ENCODE results near the gene ANKAR.
"Not testable (repeated sequence)": the region's sequence is repeated elsewhere in the genome, so short reads cannot be mapped to it uniquely, and the experiment has no call there.

The ANKAR gene

GRCh38 chr2:189638301-189639006 is 36.0 kb upstream of the ANKAR start:
- Histone ChIP-seq H3K27ac (ENCODE audit: low read depth, low read length, severe bottlenecking) (no peak overlapping the region), H3K9me3 (ENCODE audit: control insufficient read depth, low read length) (no peaks in the 10 kb centered on the region), H3K4me3 (ENCODE audit: extremely low read depth, insufficient read depth, low read length, poor library complexity, severe bottlenecking) (no peak overlapping the region), H3K36me3 (ENCODE audit: control insufficient read depth, insufficient read depth, low read length) (no peaks in the 10 kb centered on the region), H3K4me1 (ENCODE audit: control insufficient read depth, insufficient read depth, low read length, poor library complexity, severe bottlenecking) (peaks cover 8% of the 10 kb centered on the region)
- WGBS, 2 experiments (ENCODE audit: insufficient coverage in 2 of 2): 76 to 96% methylated on average over 2 to 3 of the region's 4 CpGs

- Histone ChIP-seq H3K4me1 (ENCODE audit: control insufficient read depth, insufficient read depth, low read length, poor library complexity, severe bottlenecking) (peaks cover 8% of the 10 kb centered on the region), H3K4me3 (ENCODE audit: extremely low read depth, insufficient read depth, low read length, poor library complexity, severe bottlenecking) (no peak overlapping the region), H3K27ac (ENCODE audit: low read depth, low read length, severe bottlenecking) (no peak overlapping the region), H3K36me3 (ENCODE audit: control insufficient read depth, insufficient read depth, low read length) (no peaks in the 10 kb centered on the region), H3K9me3 (ENCODE audit: control insufficient read depth, low read length) (no peaks in the 10 kb centered on the region)
- WGBS, 2 experiments (ENCODE audit: insufficient coverage in 2 of 2): 40 to 50% methylated on average over 2 of the region's 3 CpGs
Measured at GRCh38 chr2:189639007-189639609, 35.4 kb upstream of the ANKAR start.

GRCh38 chr2:189641002-189641401 is 33.5 kb upstream of the ANKAR start:
- H3K9me3 ChIP-seq (ENCODE audit: control insufficient read depth, low read length): no peaks in the 10 kb centered on the region
- no peak overlapping the region for H3K4me3 ChIP-seq (ENCODE audit: extremely low read depth, insufficient read depth, low read length, poor library complexity, severe bottlenecking)
- no peaks in the 10 kb centered on the region for H3K36me3 ChIP-seq (ENCODE audit: control insufficient read depth, insufficient read depth, low read length)
- no peak overlapping the region for H3K27ac ChIP-seq (ENCODE audit: low read depth, low read length, severe bottlenecking)
- 29 to 38% methylated on average over 1 of the region's 1 CpG for WGBS, 2 experiments (ENCODE audit: insufficient coverage in 2 of 2)
- peaks cover 8% of the 10 kb centered on the region for H3K4me1 ChIP-seq (ENCODE audit: control insufficient read depth, insufficient read depth, low read length, poor library complexity, severe bottlenecking)

GRCh38 chr2:189641590-189641989 is 32.9 kb upstream of the ANKAR start:
- H3K4me1 ChIP-seq (ENCODE audit: control insufficient read depth, insufficient read depth, low read length, poor library complexity, severe bottlenecking): peaks cover 8% of the 10 kb centered on the region
- no peak overlapping the region for H3K27ac ChIP-seq (ENCODE audit: low read depth, low read length, severe bottlenecking)
- 80 to 92% methylated on average over 2 of the region's 2 CpGs for WGBS, 2 experiments (ENCODE audit: insufficient coverage in 2 of 2)
- no peaks in the 10 kb centered on the region for H3K36me3 ChIP-seq (ENCODE audit: control insufficient read depth, insufficient read depth, low read length)
- H3K4me3 ChIP-seq (ENCODE audit: extremely low read depth, insufficient read depth, low read length, poor library complexity, severe bottlenecking): no peak overlapping the region
- no peaks in the 10 kb centered on the region for H3K9me3 ChIP-seq (ENCODE audit: control insufficient read depth, low read length)

- no peaks in the 10 kb centered on the region for H3K36me3 ChIP-seq (ENCODE audit: control insufficient read depth, insufficient read depth, low read length)
- H3K27ac ChIP-seq (ENCODE audit: low read depth, low read length, severe bottlenecking): no peak overlapping the region
- peaks cover 1% of the 10 kb centered on the region for H3K4me1 ChIP-seq (ENCODE audit: control insufficient read depth, insufficient read depth, low read length, poor library complexity, severe bottlenecking)
- H3K9me3 ChIP-seq (ENCODE audit: control insufficient read depth, low read length): no peaks in the 10 kb centered on the region
- no peak overlapping the region for H3K4me3 ChIP-seq (ENCODE audit: extremely low read depth, insufficient read depth, low read length, poor library complexity, severe bottlenecking)
Measured at GRCh38 chr2:189646521-189646920, 27.9 kb upstream of the ANKAR start.

- no peak overlapping the region for H3K4me3 ChIP-seq (ENCODE audit: extremely low read depth, insufficient read depth, low read length, poor library complexity, severe bottlenecking)
- WGBS, 2 experiments (ENCODE audit: insufficient coverage in 2 of 2): 67 to 76% methylated on average over 1 of the region's 1 CpG
- peaks cover 7% of the 10 kb centered on the region for H3K9me3 ChIP-seq (ENCODE audit: control insufficient read depth, low read length)
- H3K27ac ChIP-seq (ENCODE audit: low read depth, low read length, severe bottlenecking): no peak overlapping the region
- no peaks in the 10 kb centered on the region for H3K4me1 ChIP-seq (ENCODE audit: control insufficient read depth, insufficient read depth, low read length, poor library complexity, severe bottlenecking)
- H3K36me3 ChIP-seq (ENCODE audit: control insufficient read depth, insufficient read depth, low read length): no peaks in the 10 kb centered on the region
Measured at GRCh38 chr2:189648846-189649509, 25.5 kb upstream of the ANKAR start.

GRCh38 chr2:189651284-189651683 is 23.2 kb upstream of the ANKAR start:
- Histone ChIP-seq H3K36me3 (ENCODE audit: control insufficient read depth, insufficient read depth, low read length) (no peaks in the 10 kb centered on the region), H3K9me3 (ENCODE audit: control insufficient read depth, low read length) (peaks cover 7% of the 10 kb centered on the region), H3K27ac (ENCODE audit: low read depth, low read length, severe bottlenecking) (no peak overlapping the region), H3K4me1 (ENCODE audit: control insufficient read depth, insufficient read depth, low read length, poor library complexity, severe bottlenecking) (no peaks in the 10 kb centered on the region), H3K4me3 (ENCODE audit: extremely low read depth, insufficient read depth, low read length, poor library complexity, severe bottlenecking) (no peak overlapping the region)

- H3K27ac ChIP-seq (ENCODE audit: low read depth, low read length, severe bottlenecking); H3K9me3 ChIP-seq (ENCODE audit: control insufficient read depth, low read length); H3K4me1 ChIP-seq (ENCODE audit: control insufficient read depth, insufficient read depth, low read length, poor library complexity, severe bottlenecking); H3K4me3 ChIP-seq (ENCODE audit: extremely low read depth, insufficient read depth, low read length, poor library complexity, severe bottlenecking); H3K36me3 ChIP-seq (ENCODE audit: control insufficient read depth, insufficient read depth, low read length): not testable (repeated sequence)
- WGBS, 2 experiments (ENCODE audit: insufficient coverage in 2 of 2): 97 to 98% methylated on average over 10 to 11 of the region's 29 CpGs
Measured at GRCh38 chr2:189653464-189653863, 21.0 kb upstream of the ANKAR start.

GRCh38 chr2:189654641-189655040 is 19.8 kb upstream of the ANKAR start:
- Histone ChIP-seq H3K9me3 (ENCODE audit: control insufficient read depth, low read length) (peaks cover 7% of the 10 kb centered on the region), H3K27ac (ENCODE audit: low read depth, low read length, severe bottlenecking) (no peak overlapping the region), H3K4me1 (ENCODE audit: control insufficient read depth, insufficient read depth, low read length, poor library complexity, severe bottlenecking) (peaks cover 16% of the 10 kb centered on the region), H3K4me3 (ENCODE audit: extremely low read depth, insufficient read depth, low read length, poor library complexity, severe bottlenecking) (no peak overlapping the region), H3K36me3 (ENCODE audit: control insufficient read depth, insufficient read depth, low read length) (no peaks in the 10 kb centered on the region)
- no CpG with 5 or more reads among the region's 3 CpGs for WGBS, 2 experiments (ENCODE audit: insufficient coverage in 2 of 2)

GRCh38 chr2:189657867-189658266 is 16.6 kb upstream of the ANKAR start:
- Histone ChIP-seq H3K4me3 (ENCODE audit: extremely low read depth, insufficient read depth, low read length, poor library complexity, severe bottlenecking) (no peak overlapping the region), H3K9me3 (ENCODE audit: control insufficient read depth, low read length) (no peaks in the 10 kb centered on the region), H3K27ac (ENCODE audit: low read depth, low read length, severe bottlenecking) (peak overlapping the region; percentile 92), H3K4me1 (ENCODE audit: control insufficient read depth, insufficient read depth, low read length, poor library complexity, severe bottlenecking) (peaks cover 22% of the 10 kb centered on the region), H3K36me3 (ENCODE audit: control insufficient read depth, insufficient read depth, low read length) (no peaks in the 10 kb centered on the region)
- WGBS, 2 experiments (ENCODE audit: insufficient coverage in 2 of 2): 70 to 74% methylated on average over 3 to 4 of the region's 5 CpGs
